ENCODE results near the gene IL36RN.

The IL36RN gene

DNA sequence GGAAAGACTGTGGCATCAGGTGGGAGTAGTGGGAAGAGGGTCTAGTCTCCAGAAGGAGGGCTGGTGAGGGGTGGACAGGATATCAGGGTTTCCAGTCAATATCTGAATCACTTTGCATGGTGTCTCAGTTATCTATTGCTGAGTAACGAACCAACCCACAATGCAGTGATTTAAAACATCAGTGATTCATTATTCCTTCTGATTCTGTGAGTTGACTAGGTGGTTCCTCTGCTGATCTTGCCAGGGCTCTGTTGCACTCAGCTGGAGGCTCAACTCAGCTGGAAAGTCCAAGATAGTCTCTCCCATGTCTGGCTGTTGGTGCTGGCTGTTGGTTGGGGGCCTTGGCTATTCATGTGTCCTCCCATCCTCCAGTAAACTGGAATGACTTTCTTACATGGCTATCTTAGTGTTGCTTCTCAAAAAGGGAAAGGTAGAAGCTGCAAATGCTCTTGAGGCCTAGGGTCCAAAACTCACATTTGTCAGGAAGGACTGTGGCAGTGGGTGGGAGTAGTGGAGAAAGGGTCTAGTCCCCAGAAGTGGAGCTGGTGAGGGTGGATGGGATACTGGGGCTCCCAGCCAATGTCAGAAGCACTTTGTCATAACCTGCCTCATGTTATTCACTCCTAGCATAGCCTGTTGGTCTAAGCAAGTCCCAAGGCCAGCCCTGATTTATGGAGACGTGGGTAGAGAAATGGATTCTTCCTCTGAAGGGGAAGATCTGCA, 22.7 kb downstream of the IL36RN start:
- TF ChIP-seq, protein P1, sequence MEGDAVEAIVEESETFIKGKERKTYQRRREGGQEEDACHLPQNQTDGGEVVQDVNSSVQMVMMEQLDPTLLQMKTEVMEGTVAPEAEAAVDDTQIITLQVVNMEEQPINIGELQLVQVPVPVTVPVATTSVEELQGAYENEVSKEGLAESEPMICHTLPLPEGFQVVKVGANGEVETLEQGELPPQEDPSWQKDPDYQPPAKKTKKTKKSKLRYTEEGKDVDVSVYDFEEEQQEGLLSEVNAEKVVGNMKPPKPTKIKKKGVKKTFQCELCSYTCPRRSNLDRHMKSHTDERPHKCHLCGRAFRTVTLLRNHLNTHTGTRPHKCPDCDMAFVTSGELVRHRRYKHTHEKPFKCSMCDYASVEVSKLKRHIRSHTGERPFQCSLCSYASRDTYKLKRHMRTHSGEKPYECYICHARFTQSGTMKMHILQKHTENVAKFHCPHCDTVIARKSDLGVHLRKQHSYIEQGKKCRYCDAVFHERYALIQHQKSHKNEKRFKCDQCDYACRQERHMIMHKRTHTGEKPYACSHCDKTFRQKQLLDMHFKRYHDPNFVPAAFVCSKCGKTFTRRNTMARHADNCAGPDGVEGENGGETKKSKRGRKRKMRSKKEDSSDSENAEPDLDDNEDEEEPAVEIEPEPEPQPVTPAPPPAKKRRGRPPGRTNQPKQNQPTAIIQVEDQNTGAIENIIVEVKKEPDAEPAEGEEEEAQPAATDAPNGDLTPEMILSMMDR (IDR thresholded peaks at IDR 0.05; ENCODE audit: control extremely low read depth, extremely low read depth, low read depth, missing control alignments) = no peak
- DNase-seq (ENCODE audit: extremely low spot score) = no peak
- ChIA-PET CTCF (interaction anchor here (1.0 to 8.9 kb wide), 3 partner anchors 56 to 309 kb away, joined by 4 to 48 read pairs (median 4); no protein-coding TSS in a partner anchor), POLR2A (no interaction called here)

DNA sequence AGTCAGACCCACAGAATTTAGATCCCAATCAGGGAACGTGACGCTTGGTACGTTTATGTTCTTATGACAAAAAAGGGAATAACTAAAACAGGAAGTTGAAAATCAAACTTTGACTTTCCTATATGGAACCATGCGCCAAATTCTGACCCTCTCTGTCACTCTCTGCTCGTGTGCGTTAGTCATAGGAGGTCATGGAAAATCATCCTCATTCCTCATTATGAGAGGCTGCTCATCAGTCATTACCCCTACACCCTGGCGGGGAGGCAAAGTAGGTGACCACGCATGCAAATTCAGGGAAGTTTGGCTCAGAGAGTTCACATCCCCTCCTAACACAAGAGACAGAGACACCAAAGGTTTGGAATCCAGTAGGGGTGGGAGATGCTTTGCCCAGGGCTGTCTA, 24.3 kb downstream of the IL36RN start:
- ChIA-PET CTCF (interaction anchor here (0.6 to 8.9 kb wide), 2 partner anchors 28 to 55 kb away, joined by 3 to 48 read pairs; no protein-coding TSS in a partner anchor), POLR2A (no interaction called here)
- TF ChIP-seq, protein P1 (IDR thresholded peaks at IDR 0.05; ENCODE audit: control extremely low read depth, extremely low read depth, low read depth, missing control alignments) = no peak
- DNase-seq (ENCODE audit: extremely low spot score) = no peak

DNA sequence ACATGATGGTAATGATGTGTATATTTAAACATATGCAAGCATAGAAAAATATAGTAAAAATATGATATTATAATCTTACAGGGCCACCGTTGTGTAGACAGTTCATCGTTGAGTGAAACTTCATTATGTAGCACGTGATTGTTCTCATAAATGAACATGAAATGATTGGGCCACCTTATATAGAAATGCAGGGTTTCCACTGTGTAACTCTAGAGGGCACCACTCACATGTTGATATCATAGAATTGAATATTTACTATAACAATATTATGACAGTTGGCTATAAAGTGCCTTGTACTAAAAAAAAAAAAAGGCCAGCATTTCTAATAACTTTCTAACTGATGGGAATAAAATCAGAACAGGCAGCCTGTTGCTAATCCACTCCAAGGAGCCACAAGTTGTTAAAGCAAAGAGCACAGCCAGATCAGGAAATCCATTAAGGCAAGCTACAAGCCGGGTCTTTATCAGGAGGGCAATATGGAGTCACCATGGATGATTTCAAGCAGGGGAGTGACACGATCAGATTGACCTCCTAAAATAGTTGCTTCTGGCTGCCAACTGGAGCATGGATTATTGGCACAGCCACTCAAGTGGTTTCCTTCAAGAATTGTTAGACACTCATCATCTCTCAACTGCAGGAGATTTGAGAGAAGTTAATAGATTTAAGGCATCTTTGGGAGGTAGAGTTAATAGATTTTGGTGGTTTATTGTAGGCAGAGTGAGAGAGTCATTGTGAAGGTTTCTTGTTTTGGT, 25.4 kb downstream of the IL36RN start:
- ChIA-PET POLR2A (no interaction called here), CTCF (interaction anchor here (0.7 to 8.9 kb wide), 4 partner anchors 9 to 115 kb away, joined by 3 to 48 read pairs (median 4); no protein-coding TSS in a partner anchor)
- no peak for DNase-seq (ENCODE audit: extremely low spot score)
- TF ChIP-seq, protein P1 (IDR thresholded peaks at IDR 0.05; ENCODE audit: control extremely low read depth, extremely low read depth, low read depth, missing control alignments) = peak; percentile 43

DNA sequence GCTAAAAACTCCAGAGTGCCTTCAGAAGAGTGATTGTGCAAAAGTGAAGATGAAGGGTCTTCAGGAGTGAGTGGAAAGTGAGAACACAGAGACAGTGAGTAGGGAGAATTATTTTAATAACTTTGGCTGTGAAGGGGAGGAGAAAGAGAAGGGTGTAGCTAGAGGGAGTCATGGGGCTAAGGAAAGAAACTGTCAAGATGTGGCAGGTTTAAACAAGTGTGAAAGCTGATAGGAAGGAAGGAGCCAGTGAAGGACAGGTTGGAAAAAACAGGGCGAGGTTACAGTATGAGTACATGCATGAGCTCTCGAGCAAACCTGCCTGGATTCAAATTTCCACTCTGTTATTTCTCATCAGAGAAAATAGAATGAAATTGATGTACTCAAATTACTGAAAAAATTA, 26.5 kb downstream of the IL36RN start:
- DNase-seq (ENCODE audit: extremely low spot score) = no peak
- CTCF ChIA-PET = interaction anchor here (1.0 to 1.5 kb wide), 6 partner anchors 8 to 305 kb away, joined by 3 to 4 read pairs (median 3); partner anchors contain the start of gene IL36B
- POLR2A ChIA-PET = no interaction called here
- TF ChIP-seq, protein P1 (IDR thresholded peaks at IDR 0.05; ENCODE audit: control extremely low read depth, extremely low read depth, low read depth, missing control alignments) = no peak

DNA sequence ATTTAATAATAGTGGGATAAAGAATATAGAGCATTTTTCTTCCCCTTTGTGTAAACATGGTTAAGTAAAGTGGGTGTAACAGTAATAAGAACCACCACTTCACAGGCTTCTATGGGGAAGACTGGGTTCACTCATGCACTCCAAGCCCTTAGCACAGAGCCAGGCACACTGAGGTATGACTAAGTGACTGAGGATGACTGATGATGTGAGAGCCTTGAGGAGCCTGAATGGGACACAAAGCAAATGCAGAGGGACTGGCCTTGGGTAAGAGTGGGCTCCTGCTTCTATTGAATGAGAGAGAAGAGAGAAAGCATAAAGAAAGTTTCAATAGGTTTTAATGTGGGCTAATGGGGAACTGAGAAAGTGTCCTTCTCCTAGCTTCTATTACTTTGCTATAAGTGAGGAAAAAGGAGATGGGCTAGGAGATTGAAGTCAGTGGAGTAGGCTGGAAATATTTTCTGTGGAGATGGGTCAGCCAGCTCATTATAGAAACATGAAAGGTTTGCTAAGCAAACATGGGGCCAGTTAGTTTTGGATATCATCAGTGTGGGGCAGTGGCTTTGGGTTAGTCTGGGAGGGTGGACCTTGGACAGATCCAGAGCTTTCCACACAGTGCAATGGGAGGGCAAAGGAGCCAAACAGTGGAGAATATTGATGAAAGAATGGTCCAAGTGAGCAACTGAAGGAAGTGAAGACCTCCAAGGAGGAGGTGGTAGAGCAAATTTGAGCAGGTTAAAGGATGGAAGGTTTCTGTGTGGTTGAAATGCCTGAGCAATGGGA, 29.4 kb downstream of the IL36RN start:
- DNase-seq (ENCODE audit: extremely low spot score) = no peak
- CTCF ChIA-PET = interaction anchor here (1.0 to 1.7 kb wide), 4 partner anchors 8 to 49 kb away, joined by 3 to 6 read pairs (median 4); no protein-coding TSS in a partner anchor
- TF ChIP-seq, protein P1 (IDR thresholded peaks at IDR 0.05; ENCODE audit: control extremely low read depth, extremely low read depth, low read depth, missing control alignments) = no peak
- POLR2A ChIA-PET = no interaction called here

DNA sequence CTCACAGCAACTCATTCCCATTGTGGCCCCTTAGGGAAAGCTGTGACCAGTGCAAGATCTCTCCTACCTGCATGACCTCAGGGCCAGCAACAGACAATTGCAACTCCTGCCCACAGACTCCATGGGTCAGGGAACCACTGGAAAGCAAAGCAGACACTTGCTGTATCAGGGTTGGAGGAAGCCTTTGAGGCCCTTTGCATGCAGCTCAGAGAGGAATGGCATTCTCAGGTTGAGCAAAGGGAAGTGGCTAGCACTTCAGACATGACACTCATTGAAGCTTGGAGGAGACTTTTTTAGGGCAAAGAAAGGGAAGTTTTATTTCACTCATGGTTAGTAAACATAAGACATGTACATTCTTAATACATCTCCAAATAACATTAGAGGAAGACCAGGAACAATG, 30.9 kb downstream of the IL36RN start:
- TF ChIP-seq, protein P1 (IDR thresholded peaks at IDR 0.05; ENCODE audit: control extremely low read depth, extremely low read depth, low read depth, missing control alignments) = no peak
- CTCF ChIA-PET = interaction anchor here (0.7 to 1.7 kb wide), 3 partner anchors 9 to 48 kb away, joined by 3 to 4 read pairs (median 3); no protein-coding TSS in a partner anchor
- no peak for DNase-seq (ENCODE audit: extremely low spot score)
- POLR2A ChIA-PET = no interaction called here
